ENCODE data around the gene WDR53. TPM values are rescaled to one million over a fixed set of nuclear protein-coding genes. Genes with fewer than 3 reads are reported as not detected.

Gene WDR53
- total and polyA plus RNA-seq, 12 donors, result 5.8 to 14.7 (median 8.2) TPM

- peaks cover 0 to 10% (median 0%) of the 10 kb centered on the region in 7 donors for H3K27me3 ChIP-seq
- no peak for TF ChIP-seq CTCF (IDR thresholded peaks at IDR 0.05)
- ATAC-seq (no peak), DNase-seq (no peak)
- peak overlapping the region in 9 of 10 donors; percentile 3 to 91 (median 49) for H3K27ac ChIP-seq
- no peaks in the 10 kb centered on the region for H3K36me3 ChIP-seq
- 80 to 82% methylated on average over 6 of the region's 6 CpGs for WGBS, 2 donors
- peaks cover 0 to 13% (median 0%) of the 10 kb centered on the region in 11 donors for H3K9me3 ChIP-seq
- intact Hi-C loops (cut with DNase I), result loop anchor here (1.0 to 10.0 kb wide), 9 partner anchors 42 to 365 kb away; no protein-coding TSS in a partner anchor
- peaks cover 3 to 48% (median 29%) of the 10 kb centered on the region in 9 donors for H3K4me1 ChIP-seq
- H3K4me3 ChIP-seq, result peak overlapping the region in 1 of 10 donors; percentile 8
These were observed 41.6 kb upstream of the WDR53 start for GRCh38 chr3:196609805-196610515.

GRCh38 chr3:196609343-196609775, 41.0 kb upstream of the WDR53 start:
- peak overlapping the region in 8 of 10 donors; percentile 3 to 91 (median 52) for H3K27ac ChIP-seq
- TF ChIP-seq CTCF (IDR thresholded peaks at IDR 0.05), result peak; percentile 71 to 93 (median 85)
- peak; percentile 88 to 89 for DNase-seq
- ATAC-seq, result peak; percentile 84 to 93 (median 90)
- WGBS, 2 donors, result 16 to 21% methylated on average over 5 of the region's 5 CpGs
- peaks cover 0 to 13% (median 0%) of the 10 kb centered on the region in 11 donors for H3K9me3 ChIP-seq
- no peaks in the 10 kb centered on the region for H3K36me3 ChIP-seq
- intact Hi-C loops (cut with DNase I), result loop anchor here in 9 of 10 donors (1.0 to 10.0 kb wide), 6 partner anchors 75 to 365 kb away; no protein-coding TSS in a partner anchor
- peak overlapping the region in 1 of 10 donors; percentile 8 for H3K4me3 ChIP-seq
- H3K27me3 ChIP-seq, result peaks cover 0 to 10% (median 0%) of the 10 kb centered on the region in 7 donors
- H3K4me1 ChIP-seq, result peaks cover 3 to 48% (median 29%) of the 10 kb centered on the region in 9 donors

- Histone ChIP-seq H3K27me3 (peaks cover 0 to 10% (median 0%) of the 10 kb centered on the region in 7 donors), H3K4me3 (no peak overlapping the region), H3K36me3 (no peaks in the 10 kb centered on the region), H3K27ac (no peak overlapping the region), H3K4me1 (peaks cover 3 to 43% (median 29%) of the 10 kb centered on the region in 9 donors), H3K9me3 (peaks cover 0 to 13% (median 0%) of the 10 kb centered on the region in 11 donors)
- ATAC-seq, result no peak
- no peak for TF ChIP-seq CTCF (IDR thresholded peaks at IDR 0.05)
- intact Hi-C loops (cut with DNase I), result loop anchor here in 9 of 10 donors (1.0 to 10.0 kb wide), 6 partner anchors 76 to 366 kb away; no protein-coding TSS in a partner anchor
- 94 to 95% methylated on average over 2 of the region's 2 CpGs for WGBS, 2 donors
- no peak for DNase-seq
These were observed 40.3 kb upstream of the WDR53 start for GRCh38 chr3:196608693-196609092.

GRCh38 chr3:196604548-196604947, 36.2 kb upstream of the WDR53 start:
- peaks cover 0 to 13% (median 0%) of the 10 kb centered on the region in 11 donors for H3K9me3 ChIP-seq
- no peak for DNase-seq
- no peak overlapping the region for H3K4me3 ChIP-seq
- intact Hi-C loops (cut with DNase I), result loop anchor here in 1 of 10 donors (10.0 kb wide), 1 partner anchor 370 kb away; no protein-coding TSS in a partner anchor
- no peaks in the 10 kb centered on the region for H3K36me3 ChIP-seq
- H3K27ac ChIP-seq, result no peak overlapping the region
- 67 to 68% methylated on average over 13 of the region's 13 CpGs for WGBS, 2 donors
- TF ChIP-seq CTCF (IDR thresholded peaks at IDR 0.05), result no peak
- ATAC-seq, result no peak
- H3K27me3 ChIP-seq, result peaks cover 0 to 10% (median 0%) of the 10 kb centered on the region in 7 donors
- H3K4me1 ChIP-seq, result peaks cover 0 to 3% (median 2%) of the 10 kb centered on the region in 9 donors

All from heart right ventricle (tissue), 16 donors.